CD14-positive monocyte (primary cell): ENCODE results near the gene CELSR1. TPM values are rescaled to one million over a fixed set of nuclear protein-coding genes. Genes with fewer than 3 reads are reported as not detected.
A peak's percentile ranks its signal among the peaks of the same experiment; 100 is the strongest.

ENCODE experiments used
- DNase-seq, 3 donors: peaks; one replicate each; pipeline ENCODE4 v3.0.0-alpha.2; 2011 to 2022
- H2AFZ ChIP-seq: 2 replicates; pipeline ENCODE4 v1.6.0; 2012; ENCODE audit warnings: mild to moderate bottlenecking, low read depth, low read length, inconsistent platforms; ENCODE audit not compliant: insufficient read depth, poor library complexity, severe bottlenecking
- H3K27ac ChIP-seq, 2 donors: 1 replicate in 1 of 2; 2 replicates in 1 of 2; pipeline ENCODE4 v1.5.1; 2012 to 2013; ENCODE audit warnings: low read length in 2 of 2, control low read depth in 1 of 2, inconsistent platforms in 1 of 2, low read depth in 1 of 2, mild to moderate bottlenecking in 1 of 2
- H3K27me3 ChIP-seq, 2 donors: one replicate each; pipeline versions ENCODE4 v1.6.0 to v1.6.1; 2011 to 2013; ENCODE audit warnings: low read length in 2 of 2; ENCODE audit not compliant: control insufficient read depth in 2 of 2, insufficient read depth in 2 of 2
- H3K36me3 ChIP-seq, 2 donors: replicated peaks in 1 of 2; 1 replicate in 1 of 2; 2 replicates in 1 of 2; pipeline versions ENCODE4 v1.5.1 to v1.6.1; 2012 to 2013; ENCODE audit warnings: low read length in 2 of 2, control low read depth in 1 of 2, inconsistent platforms in 1 of 2, mild to moderate bottlenecking in 1 of 2; ENCODE audit not compliant: insufficient read depth in 2 of 2, control insufficient read depth in 1 of 2
- H3K4me1 ChIP-seq, 2 donors: 1 replicate in 1 of 2; 2 replicates in 1 of 2; pipeline versions ENCODE4 v1.5.1 to v1.6.1; 2012 to 2013; ENCODE audit warnings: low read length in 2 of 2, control low read depth in 1 of 2, inconsistent platforms in 1 of 2, mild to moderate bottlenecking in 1 of 2, moderate library complexity in 1 of 2; ENCODE audit not compliant: insufficient read depth in 2 of 2, control insufficient read depth in 1 of 2
- H3K4me2 ChIP-seq: replicated peaks from 2 replicates; pipeline ENCODE3; 2012; ENCODE audit warnings: low read length, moderate library complexity, mild to moderate bottlenecking; ENCODE audit not compliant: poor library complexity, severe bottlenecking; ENCODE audit errors: extremely low read depth
- H3K4me3 ChIP-seq, 3 experiments: fragments of 200-600 bp in 1 of 3; sonication (generic) in 1 of 3; replicated peaks in 1 of 3; 1 replicate in 2 of 3; 2 replicates in 1 of 3; pipeline ENCODE4 v1.5.1; 2011 to 2013; ENCODE audit warnings: low read length in 3 of 3, mild to moderate bottlenecking in 3 of 3, control low read depth in 2 of 3, low read depth in 2 of 3, inconsistent platforms in 1 of 3, moderate library complexity in 1 of 3
- H3K79me2 ChIP-seq: 2 replicates; pipeline ENCODE4 v1.6.0; 2012; ENCODE audit warnings: mild to moderate bottlenecking, control low read depth, inconsistent platforms, low read length, moderate library complexity; ENCODE audit not compliant: insufficient read depth
- H3K9ac ChIP-seq: 2 replicates; pipeline ENCODE4 v1.6.0; 2017; ENCODE audit warnings: low read length, mild to moderate bottlenecking; ENCODE audit not compliant: insufficient read depth, poor library complexity, severe bottlenecking
- H3K9me3 ChIP-seq, 2 donors: replicated peaks in 1 of 2; 1 replicate in 1 of 2; 2 replicates in 1 of 2; pipeline versions ENCODE4 v1.5.1 to v1.6.1; 2012 to 2013; ENCODE audit warnings: low read length in 2 of 2, control low read depth in 1 of 2; ENCODE audit not compliant: control insufficient read depth in 1 of 2, insufficient read depth in 1 of 2
- H4K20me1 ChIP-seq: 2 replicates; pipeline ENCODE4 v1.6.0; 2012; ENCODE audit warnings: mild to moderate bottlenecking, low read length, control low read depth, moderate library complexity; ENCODE audit not compliant: insufficient read depth
- H3K27ac Mint-ChIP-seq, 7 donors: one replicate each; pipeline ENCODE4 v1.8.0; 2020; ENCODE audit warnings: mild to moderate bottlenecking in 7 of 7, mixed read lengths in 7 of 7, moderate library complexity in 6 of 7, inconsistent platforms in 2 of 7
- H3K27me3 Mint-ChIP-seq, 3 donors: one replicate each; pipeline ENCODE4 v1.8.0; 2021 to 2022; ENCODE audit warnings: low read depth in 3 of 3, mild to moderate bottlenecking in 3 of 3, mixed read lengths in 3 of 3, moderate library complexity in 3 of 3, inconsistent platforms in 1 of 3
- H3K36me3 Mint-ChIP-seq, 2 donors: one replicate each; pipeline ENCODE4 v1.8.0; 2020; ENCODE audit warnings: mixed read lengths in 2 of 2, inconsistent platforms in 1 of 2, mild to moderate bottlenecking in 1 of 2
- H3K4me1 Mint-ChIP-seq: one replicate; pipeline ENCODE4 v1.8.0; 2020; ENCODE audit warnings: mild to moderate bottlenecking, mixed read lengths
- H3K4me3 Mint-ChIP-seq, 2 donors: one replicate each; pipeline ENCODE4 v1.8.0; 2020; ENCODE audit warnings: mild to moderate bottlenecking in 2 of 2, mixed read lengths in 2 of 2, moderate library complexity in 1 of 2
- H3K9me3 Mint-ChIP-seq, 7 donors: one replicate each; pipeline ENCODE4 v1.8.0; 2020 to 2022; ENCODE audit warnings: mixed read lengths in 7 of 7, mild to moderate bottlenecking in 6 of 7, moderate library complexity in 6 of 7, inconsistent platforms in 2 of 7
- WGBS: methylation state at CpG from one replicate; pipeline ENCODE4 v1.1.5; 2013; ENCODE audit warnings: missing lambda C conversion rate; ENCODE audit not compliant: insufficient coverage; 5-methylcytosine and 5-hydroxymethylcytosine counted together
- intact Hi-C, 2 donors: fragments of 100-400 bp; cut with micrococcal nuclease; formaldehyde crosslinking; loops; one replicate each; pipeline versions ENCODE4 v1.15.0 to v1.15.1; 2023
- polyA plus RNA-seq, 3 donors: library from polyadenylated mRNA; depleted of rRNA in 1 of 3; unstranded in 2 of 3; stranded (reverse) in 1 of 3; fragments of 300-500 nt in 2 of 3; fragments of >200 nt in 1 of 3; fragmentation: Illumina TruSeq in 2 of 3; gene quantifications; 1 replicate in 2 of 3; 2 replicates in 1 of 3; pipeline ENCODE4 v1.2.3, GENCODE V29; 2012 to 2021
- TF ChIP-seq, protein P1 (sequence below): fragments of 200-600 bp; IDR thresholded peaks from one replicate; pipeline ENCODE4 v1.8.0; 2022; ENCODE audit warnings: antibody characterized with exemption, mild to moderate bottlenecking

Gene CELSR1
- polyA plus RNA-seq, 3 donors: 0.16 TPM; not detected in 2

DNA sequence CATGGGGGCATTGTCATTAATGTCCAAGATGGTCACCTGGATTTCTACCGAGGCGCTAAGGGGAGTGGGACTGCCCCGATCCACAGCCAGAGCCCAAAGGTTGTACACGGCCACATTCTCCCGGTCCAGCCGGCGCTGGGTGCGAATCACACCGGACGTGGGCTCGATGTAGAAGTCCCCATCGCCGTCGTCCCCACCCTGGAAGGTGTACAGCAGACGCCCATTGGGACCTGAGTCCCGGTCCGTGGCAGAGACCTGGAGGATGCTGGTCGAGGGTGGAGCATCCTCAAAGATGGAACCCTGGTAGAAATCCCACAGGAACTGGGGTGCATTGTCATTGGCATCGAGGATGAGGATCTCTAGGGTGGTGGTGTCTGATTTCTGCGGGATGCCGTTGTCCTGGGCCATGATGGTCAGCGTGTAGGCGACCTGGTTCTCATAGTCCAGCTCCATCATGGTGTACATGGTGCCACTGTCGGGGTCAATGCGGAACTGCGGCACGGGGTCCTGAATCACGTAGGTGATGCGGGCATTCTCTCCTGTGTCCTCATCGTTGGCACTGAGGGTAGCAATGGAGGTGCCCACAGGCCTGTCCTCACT lies 3.1 kb downstream of the CELSR1 start:
- no peak overlapping the region for H2AFZ ChIP-seq
- H3K36me3 ChIP-seq: no peaks in the 10 kb centered on the region
- H3K4me1 Mint-ChIP-seq: peaks cover 12% of the 10 kb centered on the region
- H3K9me3 Mint-ChIP-seq: peaks cover 5 to 30% (median 20%) of the 10 kb centered on the region in 7 donors
- no peak overlapping the region for H3K4me3 ChIP-seq
- no peak overlapping the region for H3K4me2 ChIP-seq
- H3K79me2 ChIP-seq: no peaks in the 10 kb centered on the region
- no peak overlapping the region for H3K27ac Mint-ChIP-seq
- WGBS: 97% methylated on average over 29 of the region's 30 CpGs
- H4K20me1 ChIP-seq: no peaks in the 10 kb centered on the region
- no peak for DNase-seq
- H3K9me3 ChIP-seq: peaks cover 22 to 27% of the 10 kb centered on the region in 2 donors
- peaks cover 21 to 33% of the 10 kb centered on the region in 2 donors for H3K27me3 ChIP-seq
- intact Hi-C loops: no loop called here
- TF ChIP-seq, protein P1, sequence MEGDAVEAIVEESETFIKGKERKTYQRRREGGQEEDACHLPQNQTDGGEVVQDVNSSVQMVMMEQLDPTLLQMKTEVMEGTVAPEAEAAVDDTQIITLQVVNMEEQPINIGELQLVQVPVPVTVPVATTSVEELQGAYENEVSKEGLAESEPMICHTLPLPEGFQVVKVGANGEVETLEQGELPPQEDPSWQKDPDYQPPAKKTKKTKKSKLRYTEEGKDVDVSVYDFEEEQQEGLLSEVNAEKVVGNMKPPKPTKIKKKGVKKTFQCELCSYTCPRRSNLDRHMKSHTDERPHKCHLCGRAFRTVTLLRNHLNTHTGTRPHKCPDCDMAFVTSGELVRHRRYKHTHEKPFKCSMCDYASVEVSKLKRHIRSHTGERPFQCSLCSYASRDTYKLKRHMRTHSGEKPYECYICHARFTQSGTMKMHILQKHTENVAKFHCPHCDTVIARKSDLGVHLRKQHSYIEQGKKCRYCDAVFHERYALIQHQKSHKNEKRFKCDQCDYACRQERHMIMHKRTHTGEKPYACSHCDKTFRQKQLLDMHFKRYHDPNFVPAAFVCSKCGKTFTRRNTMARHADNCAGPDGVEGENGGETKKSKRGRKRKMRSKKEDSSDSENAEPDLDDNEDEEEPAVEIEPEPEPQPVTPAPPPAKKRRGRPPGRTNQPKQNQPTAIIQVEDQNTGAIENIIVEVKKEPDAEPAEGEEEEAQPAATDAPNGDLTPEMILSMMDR: no peak
- H3K36me3 Mint-ChIP-seq: peaks cover 8 to 10% of the 10 kb centered on the region in 2 donors
- no peak overlapping the region for H3K27ac ChIP-seq
- no peak overlapping the region for H3K9ac ChIP-seq
- no peak overlapping the region for H3K4me3 Mint-ChIP-seq
- peaks cover 10 to 12% of the 10 kb centered on the region in 2 donors for H3K4me1 ChIP-seq
- peaks cover 35 to 39% (median 39%) of the 10 kb centered on the region in 3 donors for H3K27me3 Mint-ChIP-seq

DNA sequence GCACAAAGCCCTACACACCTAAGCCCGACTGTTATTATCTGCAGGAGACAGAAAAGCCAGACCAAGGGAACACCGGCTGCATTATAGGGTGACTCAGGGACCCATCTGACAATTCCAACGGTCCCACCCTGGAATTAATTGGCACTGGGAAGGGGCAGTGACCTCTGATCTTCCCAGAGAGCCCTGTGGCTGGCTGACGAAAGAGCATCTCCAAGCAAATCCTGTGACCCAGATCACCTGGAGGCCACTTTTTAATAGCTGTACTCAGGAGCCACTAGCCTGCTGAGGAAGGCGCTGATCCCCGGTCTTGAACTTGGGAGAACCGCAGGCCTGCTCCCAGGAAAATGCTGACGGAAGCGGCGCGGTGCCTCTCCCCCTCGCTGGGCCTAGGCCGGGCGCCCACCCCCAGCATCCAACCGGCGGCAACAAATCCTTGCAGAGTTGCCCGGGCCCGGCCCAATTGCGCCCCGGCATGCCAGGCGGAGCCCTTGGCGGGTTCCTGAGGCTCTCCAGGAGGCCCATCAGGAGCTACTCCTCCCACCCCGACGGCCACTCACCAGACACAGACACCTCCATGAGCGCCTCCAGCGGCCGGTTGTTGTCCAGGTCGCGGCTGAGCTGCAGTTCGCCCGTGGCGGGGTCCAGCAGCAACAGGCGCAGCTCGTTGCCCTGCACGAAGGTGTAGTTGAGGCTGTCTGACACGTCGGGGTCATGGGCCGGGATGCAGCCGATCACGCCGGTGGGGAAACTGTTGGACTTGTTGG lies 4.2 kb downstream of the CELSR1 start:
- H3K4me1 ChIP-seq: peaks cover 8 to 11% of the 10 kb centered on the region in 2 donors
- no peaks in the 10 kb centered on the region for H3K36me3 ChIP-seq
- intact Hi-C loops: no loop called here
- H3K79me2 ChIP-seq: no peaks in the 10 kb centered on the region
- H4K20me1 ChIP-seq: no peaks in the 10 kb centered on the region
- H3K36me3 Mint-ChIP-seq: peaks cover 3 to 7% of the 10 kb centered on the region in 2 donors
- H3K9me3 Mint-ChIP-seq: peaks cover 5 to 27% (median 20%) of the 10 kb centered on the region in 7 donors
- H3K27me3 ChIP-seq: peaks cover 11 to 23% of the 10 kb centered on the region in 2 donors
- H3K4me1 Mint-ChIP-seq: peaks cover 11% of the 10 kb centered on the region
- no peak overlapping the region for H3K4me2 ChIP-seq
- no peak overlapping the region for H3K9ac ChIP-seq
- H3K27ac Mint-ChIP-seq: peak overlapping the region in 1 of 7 donors; percentile 26
- H3K9me3 ChIP-seq: peaks cover 21 to 22% of the 10 kb centered on the region in 2 donors
- no peak overlapping the region for H3K4me3 Mint-ChIP-seq
- 96% methylated on average over 32 of the region's 41 CpGs for WGBS
- no peak overlapping the region for H2AFZ ChIP-seq
- H3K4me3 ChIP-seq: no peak overlapping the region
- H3K27me3 Mint-ChIP-seq: peaks cover 25 to 30% (median 28%) of the 10 kb centered on the region in 3 donors
- TF ChIP-seq, protein P1: no peak
- DNase-seq: no peak
- H3K27ac ChIP-seq: no peak overlapping the region
